Measurements from ENCODE around the gene FUT3. TPM values are rescaled to one million over a fixed set of nuclear protein-coding genes. Genes with fewer than 3 reads are reported as not detected.

FUT3 gene
- total RNA-seq, 1 experiment from 2014 or later: 2.6 TPM

- Histone ChIP-seq H3K4me2 (ENCODE audit: low read length) (no peak overlapping the region), H3K79me2 (ENCODE audit: insufficient read depth, low read length) (no peaks in the 10 kb centered on the region), H3K27ac (ENCODE audit: low read depth, low read length) (no peak overlapping the region), H3K9ac (ENCODE audit: low read length) (no peak overlapping the region), H4K20me1 (ENCODE audit: insufficient read depth) (no peaks in the 10 kb centered on the region), H2AFZ (ENCODE audit: low read depth, low read length, poor library complexity, severe bottlenecking) (no peak overlapping the region), H3K9me3 (ENCODE audit: control insufficient read depth in 1 of 2, insufficient read depth in 1 of 2, low read depth in 1 of 2, low read length in 2 of 2) (no peaks in the 10 kb centered on the region), H3K9me2 (ENCODE audit: insufficient read depth) (no peaks in the 10 kb centered on the region), H3K27me3 (ENCODE audit: insufficient read depth, low read length) (no peaks in the 10 kb centered on the region), H3K4me3 (replicated peaks in 1 of 2; ENCODE audit: low read depth in 1 of 2, low read length in 2 of 2) (no peak overlapping the region), H3K36me3 (ENCODE audit: control insufficient read depth in 1 of 2, insufficient read depth in 2 of 2, low read length in 2 of 2) (no peaks in the 10 kb centered on the region), H3K4me1 (ENCODE audit: control insufficient read depth in 1 of 2, insufficient read depth in 2 of 2, low read length in 2 of 2) (peaks cover 5 to 8% of the 10 kb centered on the region in 2 experiments)
- ChIA-PET CTCF (interaction anchor here (4.5 kb wide), 1 partner anchor 78 kb away, joined by 15 read pairs; the partner anchor contains the start of gene NRTN), POLR2A (no interaction called here), RAD21 (ENCODE audit: low non-redundant PET in 1 of 2, low total read pairs in 2 of 2, uncharacterized antibody in 2 of 2, unreplicated experiment in 2 of 2) (no interaction called here)
- no peak for DNase-seq (ENCODE audit: low read depth, low spot score)
- BruUV-seq (replicated peaks): no TSS peak
- TF ChIP-seq SP1 (IDR thresholded peaks at IDR 0.05; ENCODE audit: low read depth) (no peak), POLR2AphosphoS5 (IDR thresholded peaks at IDR 0.05; ENCODE audit: low read depth, low read length) (no peak), CTCF (IDR thresholded peaks at IDR 0.05 in 2 of 3, conservative IDR thresholded peaks at IDR 0.05 in 1 of 3; ENCODE audit: borderline replicate concordance in 1 of 3, insufficient read depth in 1 of 3, low read depth in 2 of 3, low read length in 2 of 3) (no peak), EGR1 (IDR thresholded peaks at IDR 0.05; ENCODE audit: low read depth) (no peak), EZH2 (IDR thresholded peaks at IDR 0.05) (no peak), YY1 (IDR thresholded peaks at IDR 0.05; ENCODE audit: extremely low read depth, insufficient replicate concordance, low read depth, low read length) (no peak), POLR2A (IDR thresholded peaks at IDR 0.05; ENCODE audit: borderline replicate concordance, extremely low read depth, insufficient read depth, insufficient read length) (no peak), ELF1 (IDR thresholded peaks at IDR 0.05; ENCODE audit: borderline replicate concordance, low read depth) (no peak), TCF7L2 (IDR thresholded peaks at IDR 0.05; ENCODE audit: borderline replicate concordance, extremely low read depth, insufficient read depth, insufficient read length) (no peak), ZBTB33 (IDR thresholded peaks at IDR 0.05; ENCODE audit: extremely low read depth, insufficient replicate concordance, low read length) (no peak), CEBPB (IDR thresholded peaks at IDR 0.05; ENCODE audit: low read depth) (no peak), EZH2phosphoT487 (IDR thresholded peaks at IDR 0.05; ENCODE audit: borderline replicate concordance) (no peak), ZFX (IDR thresholded peaks at IDR 0.05) (no peak), SIN3A (IDR thresholded peaks at IDR 0.05; ENCODE audit: low read depth) (no peak), MAX (IDR thresholded peaks at IDR 0.05) (no peak), FOSL1 (IDR thresholded peaks at IDR 0.05; ENCODE audit: low read depth) (no peak), JUND (IDR thresholded peaks at IDR 0.05) (no peak), REST (IDR thresholded peaks at IDR 0.05; ENCODE audit: low read depth) (no peak)
- intact Hi-C loops (cut with micrococcal nuclease): no loop called here
- ATAC-seq: no peak
These were observed 31.2 kb upstream of the FUT3 start for GRCh38 chr19:5882421-5882968.

Measured in HCT116 (cell line).